H9 (cell line): Measurements from ENCODE around the gene CCDC137. TPM values are rescaled to one million over a fixed set of nuclear protein-coding genes. Genes with fewer than 3 reads are reported as not detected.

Source experiments
- DNase-seq: peaks from one replicate; pipeline ENCODE4 v3.0.0-alpha.2; 2017
- H2AFZ ChIP-seq: one replicate; pipeline ENCODE4 v1.6.1; 2013; ENCODE audit warnings: mild to moderate bottlenecking, low read length, control low read depth, moderate library complexity
- H2AK5ac ChIP-seq: 2 replicates; pipeline ENCODE4 v1.6.1; 2013; ENCODE audit warnings: low read length, control low read depth, mixed read lengths; ENCODE audit not compliant: insufficient read length
- H2BK120ac ChIP-seq: one replicate; pipeline ENCODE4 v1.6.1; 2013; ENCODE audit warnings: low read depth, mild to moderate bottlenecking, low read length, control low read depth, inconsistent platforms; ENCODE audit not compliant: poor library complexity, severe bottlenecking
- H2BK12ac ChIP-seq: 2 replicates; pipeline ENCODE4 v1.6.1; 2013; ENCODE audit warnings: low read length, control low read depth, mixed read lengths, low read depth; ENCODE audit not compliant: insufficient read length
- H2BK15ac ChIP-seq: 2 replicates; pipeline ENCODE4 v1.6.1; 2013; ENCODE audit warnings: low read depth, low read length, control low read depth
- H2BK20ac ChIP-seq: one replicate; pipeline ENCODE4 v1.6.1; 2013; ENCODE audit warnings: low read depth, mild to moderate bottlenecking, low read length, control low read depth, inconsistent platforms; ENCODE audit not compliant: poor library complexity, severe bottlenecking
- H2BK5ac ChIP-seq: 2 replicates; pipeline ENCODE4 v1.6.1; 2013; ENCODE audit warnings: low read length, control low read depth, mixed read lengths; ENCODE audit not compliant: insufficient read length
- H3K14ac ChIP-seq: 2 replicates; pipeline ENCODE4 v1.6.1; 2013; ENCODE audit warnings: low read length, control low read depth; ENCODE audit not compliant: insufficient read depth
- H3K18ac ChIP-seq: 2 replicates; pipeline ENCODE4 v1.6.1; 2013; ENCODE audit warnings: low read depth, mild to moderate bottlenecking, mixed read lengths, low read length, control low read depth; ENCODE audit not compliant: insufficient read length
- H3K23ac ChIP-seq: 2 replicates; pipeline ENCODE4 v1.6.1; 2013; ENCODE audit warnings: low read length, control low read depth, mixed read lengths, low read depth; ENCODE audit not compliant: insufficient read length
- H3K23me2 ChIP-seq: 2 replicates; pipeline ENCODE4 v1.6.1; 2013; ENCODE audit warnings: low read depth, mild to moderate bottlenecking, mixed read lengths, low read length, control low read depth; ENCODE audit not compliant: insufficient read length, poor library complexity, severe bottlenecking
- H3K27ac ChIP-seq: 2 replicates; pipeline ENCODE4 v1.5.1; 2013; ENCODE audit warnings: low read length, control low read depth, mixed read lengths, low read depth; ENCODE audit not compliant: insufficient read length
- H3K27me3 ChIP-seq: 2 replicates; pipeline ENCODE4 v1.6.1; 2013; ENCODE audit warnings: low read length, control low read depth, inconsistent platforms; ENCODE audit not compliant: insufficient read depth
- H3K4ac ChIP-seq: 2 replicates; pipeline ENCODE4 v1.6.1; 2013; ENCODE audit warnings: low read depth, mild to moderate bottlenecking, control low read depth, inconsistent platforms, low read length, moderate library complexity
- H3K4me1 ChIP-seq: 2 replicates; pipeline ENCODE4 v1.6.1; 2013; ENCODE audit warnings: low read length, control low read depth, inconsistent platforms; ENCODE audit not compliant: insufficient read depth
- H3K4me2 ChIP-seq: 2 replicates; pipeline ENCODE4 v1.6.1; 2013; ENCODE audit warnings: low read length, control low read depth, mixed read lengths; ENCODE audit not compliant: insufficient read length, insufficient read depth
- H3K56ac ChIP-seq: 2 replicates; pipeline ENCODE4 v1.6.1; 2013; ENCODE audit warnings: low read depth, mild to moderate bottlenecking, mixed read lengths, low read length, control low read depth; ENCODE audit not compliant: insufficient read length
- H3K79me1 ChIP-seq: 2 replicates; pipeline ENCODE4 v1.6.1; 2013; ENCODE audit warnings: low read depth, mild to moderate bottlenecking, moderate library complexity, low read length, control low read depth, inconsistent platforms; ENCODE audit not compliant: insufficient read depth, poor library complexity, severe bottlenecking
- H3K79me2 ChIP-seq: 2 replicates; pipeline ENCODE4 v1.6.1; 2013; ENCODE audit warnings: low read length, control low read depth, inconsistent platforms; ENCODE audit not compliant: insufficient read depth
- H3K9ac ChIP-seq: 2 replicates; pipeline ENCODE4 v1.6.1; 2013; ENCODE audit warnings: low read length, control low read depth, mixed read lengths; ENCODE audit not compliant: insufficient read length; ENCODE audit errors: extremely low read depth
- H3K9me3 ChIP-seq: one replicate; pipeline ENCODE4 v1.6.1; 2013; ENCODE audit warnings: low read depth, low read length, inconsistent platforms; ENCODE audit not compliant: control insufficient read depth
- H3T11ph ChIP-seq: one replicate; pipeline ENCODE4 v1.6.1; 2013; ENCODE audit warnings: mild to moderate bottlenecking, low read length, control low read depth, inconsistent platforms
- H4K20me1 ChIP-seq: one replicate; pipeline ENCODE4 v1.6.1; 2013; ENCODE audit not compliant: control insufficient read depth, insufficient read length, insufficient read depth
- H4K5ac ChIP-seq: 2 replicates; pipeline ENCODE4 v1.6.1; 2013; ENCODE audit warnings: low read depth, mild to moderate bottlenecking, mixed read lengths, low read length, control low read depth; ENCODE audit not compliant: insufficient read length
- H4K8ac ChIP-seq: replicated peaks from 2 replicates; pipeline ENCODE4 v1.6.1; 2013; ENCODE audit warnings: low read length, control low read depth, mixed read lengths, low read depth; ENCODE audit not compliant: insufficient read length
- H4K91ac ChIP-seq: 2 replicates; pipeline ENCODE4 v1.6.1; 2013; ENCODE audit warnings: low read depth, mild to moderate bottlenecking, moderate library complexity, mixed read lengths, low read length, control low read depth; ENCODE audit not compliant: insufficient read length
- H3K27ac Mint-ChIP-seq, 3 experiments: 2 replicates in 2 of 3; 3 replicates in 1 of 3; pipeline ENCODE4 v1.8.0; 2020 to 2021; ENCODE audit warnings: mixed read lengths in 3 of 3, mild to moderate bottlenecking in 1 of 3, moderate library complexity in 1 of 3
- H3K27me3 Mint-ChIP-seq: 2 replicates; pipeline ENCODE4 v1.8.0; 2021; ENCODE audit warnings: low read depth, mild to moderate bottlenecking, moderate library complexity, mixed read lengths
- H3K36me3 Mint-ChIP-seq, 3 experiments: 2 replicates in 2 of 3; 3 replicates in 1 of 3; pipeline ENCODE4 v1.8.0; 2020 to 2021; ENCODE audit warnings: low read depth in 3 of 3, mixed read lengths in 3 of 3; ENCODE audit not compliant: insufficient read depth in 1 of 3
- H3K4me1 Mint-ChIP-seq, 2 experiments: 2 replicates each; pipeline ENCODE4 v1.8.0; 2020; ENCODE audit warnings: mixed read lengths in 2 of 2
- H3K4me3 Mint-ChIP-seq, 2 experiments: 2 replicates in 1 of 2; 3 replicates in 1 of 2; pipeline ENCODE4 v1.8.0; 2020 to 2021; ENCODE audit warnings: mild to moderate bottlenecking in 2 of 2, mixed read lengths in 2 of 2, moderate library complexity in 1 of 2
- H3K9me3 Mint-ChIP-seq, 2 experiments: 2 replicates in 1 of 2; 3 replicates in 1 of 2; pipeline ENCODE4 v1.8.0; 2020; ENCODE audit warnings: mild to moderate bottlenecking in 2 of 2, mixed read lengths in 2 of 2, moderate library complexity in 1 of 2
- WGBS: extraction: QIAGEN DNeasy Blood & Tissue Kit; methylation state at CpG from one replicate; pipeline ENCODE4 v1.1.7; 2013; ENCODE audit warnings: missing lambda C conversion rate, low lambda C conversion rate, mixed read lengths; ENCODE audit not compliant: insufficient read length; ENCODE audit errors: extremely low coverage; 5-methylcytosine and 5-hydroxymethylcytosine counted together
- total RNA-seq: library from RNA; stranded (reverse); gene quantifications from 2 replicates; pipeline ENCODE4 v1.2.1, GENCODE V29; 2021
- TF ChIP-seq, protein P1 (sequence below): fragments of 200-600 bp; sonication (generic); conservative IDR thresholded peaks from 3 replicates; pipeline ENCODE4 v1.8.0; 2021; ENCODE audit warnings: antibody characterized with exemption, mild to moderate bottlenecking

CCDC137 gene
- total RNA-seq, 1 experiment from 2014 or later: 60.8 TPM

- Histone ChIP-seq H3T11ph (no peak overlapping the region), H2AK5ac (no peak overlapping the region), H3K23ac (no peak overlapping the region), H3K27ac (no peak overlapping the region), H3K56ac (no peak overlapping the region), H3K79me1 (peaks cover 8% of the 10 kb centered on the region), H2BK120ac (no peak overlapping the region), H3K18ac (no peak overlapping the region), H3K4me1 (0 out of 2 replicates have a peak, but pooled peaks cover 4% of the 10 kb centered on the region), H2BK20ac (no peak overlapping the region), H2BK12ac (no peak overlapping the region), H3K23me2 (peaks cover 23% of the 10 kb centered on the region), H2AFZ (no peak overlapping the region), H4K20me1 (no peaks in the 10 kb centered on the region), H3K14ac (no peak overlapping the region), H4K91ac (no peak overlapping the region), H3K9me3 (no peaks in the 10 kb centered on the region), H4K5ac (no peak overlapping the region), H3K9ac (no peak overlapping the region), H2BK15ac (no peak overlapping the region), H3K4ac (no peak overlapping the region), H2BK5ac (no peak overlapping the region), H3K27me3 (no peaks in the 10 kb centered on the region), H3K79me2 (peaks cover 8% of the 10 kb centered on the region; the same call in 1 of the 2 replicates), H4K8ac (no peak overlapping the region), H3K4me2 (no peak overlapping the region)
- H3K27me3 Mint-ChIP-seq: no peaks in the 10 kb centered on the region; the same call in 1 of the 2 replicates
- H3K9me3 Mint-ChIP-seq: no peaks in the 10 kb centered on the region
- peaks cover 16 to 27% of the 10 kb centered on the region in 2 experiments for H3K4me1 Mint-ChIP-seq
- no peak for DNase-seq
- H3K27ac Mint-ChIP-seq: peak overlapping the region in 1 of 3 experiments; percentile 82; a peak in 2 of 7 replicates
- peaks cover 30 to 67% (median 40%) of the 10 kb centered on the region in 3 experiments for H3K36me3 Mint-ChIP-seq
- TF ChIP-seq, protein P1, sequence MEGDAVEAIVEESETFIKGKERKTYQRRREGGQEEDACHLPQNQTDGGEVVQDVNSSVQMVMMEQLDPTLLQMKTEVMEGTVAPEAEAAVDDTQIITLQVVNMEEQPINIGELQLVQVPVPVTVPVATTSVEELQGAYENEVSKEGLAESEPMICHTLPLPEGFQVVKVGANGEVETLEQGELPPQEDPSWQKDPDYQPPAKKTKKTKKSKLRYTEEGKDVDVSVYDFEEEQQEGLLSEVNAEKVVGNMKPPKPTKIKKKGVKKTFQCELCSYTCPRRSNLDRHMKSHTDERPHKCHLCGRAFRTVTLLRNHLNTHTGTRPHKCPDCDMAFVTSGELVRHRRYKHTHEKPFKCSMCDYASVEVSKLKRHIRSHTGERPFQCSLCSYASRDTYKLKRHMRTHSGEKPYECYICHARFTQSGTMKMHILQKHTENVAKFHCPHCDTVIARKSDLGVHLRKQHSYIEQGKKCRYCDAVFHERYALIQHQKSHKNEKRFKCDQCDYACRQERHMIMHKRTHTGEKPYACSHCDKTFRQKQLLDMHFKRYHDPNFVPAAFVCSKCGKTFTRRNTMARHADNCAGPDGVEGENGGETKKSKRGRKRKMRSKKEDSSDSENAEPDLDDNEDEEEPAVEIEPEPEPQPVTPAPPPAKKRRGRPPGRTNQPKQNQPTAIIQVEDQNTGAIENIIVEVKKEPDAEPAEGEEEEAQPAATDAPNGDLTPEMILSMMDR: no peak
- WGBS: no CpG with 5 or more reads among the region's 30 CpGs
- peak overlapping the region; percentile 49 to 69 for H3K4me3 Mint-ChIP-seq
These were observed 39.1 kb downstream of the CCDC137 start for GRCh38 chr17:81705518-81706231.
